Activated gamma-delta T cell treated with Interleukin-2 at 50 U/mL for 16 hours (primary cell): ENCODE data around the gene HYLS1.

Source experiments
- DNase-seq: peaks from one replicate; pipeline ENCODE4 v3.0.0-alpha.2; 2020

HYLS1 gene

DNA sequence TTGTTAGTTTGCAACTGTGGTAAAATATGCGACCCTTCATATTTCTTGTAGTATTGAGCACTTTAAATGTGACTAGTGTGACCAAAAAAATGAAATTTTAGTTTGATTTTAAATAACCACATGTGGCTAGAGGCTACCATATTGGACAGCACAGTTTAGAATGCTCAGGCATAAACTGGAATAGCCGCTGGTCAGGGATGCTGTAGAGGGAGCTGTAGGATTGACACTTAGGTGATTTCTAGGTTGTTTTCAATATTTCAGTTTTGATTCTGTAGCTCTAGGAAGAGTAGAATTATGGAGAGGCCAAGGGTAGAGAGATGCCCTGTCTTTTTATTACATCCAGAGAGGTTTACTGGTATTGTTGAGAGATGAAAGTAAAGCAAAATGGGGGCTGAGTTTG lies 47.6 kb downstream of the HYLS1 start:
- no peak for DNase-seq

- no peak for DNase-seq
These were observed 48.2 kb downstream of the HYLS1 start for GRCh38 chr11:125935618-125936199.

DNA sequence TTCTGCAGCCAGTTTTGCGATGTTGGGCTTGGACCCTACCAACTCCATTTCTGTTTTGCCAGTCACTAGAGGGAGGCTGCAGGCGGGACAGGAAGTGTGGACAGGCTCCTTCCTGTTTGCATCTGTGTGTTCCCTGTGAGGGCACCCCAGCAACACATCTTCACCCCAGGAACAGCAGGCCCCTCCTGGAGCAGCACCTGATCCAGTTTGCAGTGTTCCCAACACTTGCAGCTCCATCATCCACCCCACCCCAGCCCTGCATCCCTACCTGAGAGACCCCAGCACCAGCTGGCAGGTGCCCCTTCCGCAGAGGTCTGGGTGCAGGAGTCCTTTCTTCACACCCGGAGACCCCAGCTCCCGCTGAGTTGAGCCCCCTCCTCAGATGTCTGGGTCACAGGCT lies 51.0 kb downstream of the HYLS1 start:
- DNase-seq: no peak

DNA sequence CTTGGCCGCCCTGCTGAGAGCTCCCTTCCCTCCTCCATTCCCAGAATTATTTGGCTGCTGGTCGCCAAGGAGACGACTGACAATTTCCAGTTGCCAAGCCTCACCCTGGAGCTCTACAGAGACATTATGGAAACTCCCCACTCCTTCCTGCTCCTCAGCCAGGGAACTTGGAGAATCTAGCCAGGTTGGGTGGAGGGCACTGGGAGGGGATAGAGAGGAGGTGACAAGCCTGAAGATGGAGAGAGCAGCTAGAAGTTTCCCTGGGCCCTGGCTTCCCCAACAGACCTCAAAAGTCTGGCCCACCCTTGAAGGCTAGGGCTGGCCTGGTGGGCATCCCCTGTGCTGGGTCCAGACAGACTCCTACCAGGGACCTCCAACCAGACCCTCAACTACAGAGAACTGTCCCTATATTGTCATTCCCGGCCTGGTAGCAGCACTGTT lies 51.6 kb downstream of the HYLS1 start:
- DNase-seq: no peak

- DNase-seq: no peak
These were observed 52.7 kb downstream of the HYLS1 start for GRCh38 chr11:125940145-125940544.

- no peak for DNase-seq
These were observed 53.8 kb downstream of the HYLS1 start for GRCh38 chr11:125941267-125941618.

DNA sequence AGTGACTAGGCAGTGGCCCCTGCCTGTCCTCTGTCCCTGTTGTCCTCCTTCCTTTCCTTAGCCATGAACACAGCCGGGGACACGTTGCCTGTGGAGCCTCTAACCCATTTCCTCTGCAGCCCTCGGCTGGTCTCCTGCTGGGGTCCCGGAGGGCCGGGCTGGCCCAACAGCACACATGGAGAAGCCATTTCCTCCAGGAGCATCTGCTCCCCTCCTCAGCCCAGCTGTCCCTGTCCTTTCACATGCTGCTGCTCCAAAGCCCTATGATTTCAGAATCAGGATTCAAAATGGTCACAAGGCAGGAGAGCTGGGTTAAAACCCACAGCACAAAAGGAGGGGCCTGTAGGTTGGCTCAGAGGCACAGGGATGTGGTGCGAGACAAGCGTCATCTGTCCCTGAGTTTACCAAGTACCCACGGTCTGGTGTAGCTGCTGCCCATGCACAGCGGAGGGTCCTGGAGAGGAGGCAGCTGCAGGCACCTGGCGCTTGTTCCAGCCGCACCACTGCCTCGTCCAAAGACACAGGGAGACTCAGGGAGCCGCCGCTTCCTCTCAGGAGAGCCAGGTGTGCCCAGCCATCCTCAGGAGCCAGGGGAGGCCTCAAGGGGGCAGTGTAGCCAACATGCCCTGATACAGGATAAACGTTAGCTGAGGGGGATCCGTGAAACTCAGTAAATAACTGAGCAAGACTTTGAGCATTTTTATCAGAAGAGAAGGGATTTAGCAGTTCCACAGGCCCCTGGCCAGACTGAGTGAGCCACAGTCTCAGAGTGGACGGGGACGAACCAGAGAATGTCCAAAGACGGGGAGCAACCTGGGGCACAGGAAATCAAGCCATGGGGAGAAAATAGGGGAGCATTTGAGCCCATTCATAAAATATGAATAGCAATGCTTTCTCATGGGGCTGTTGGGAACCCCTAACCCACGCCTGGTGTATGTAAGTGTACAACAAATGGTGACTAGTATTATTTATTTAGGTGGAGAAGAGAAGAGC lies 54.4 kb downstream of the HYLS1 start:
- no peak for DNase-seq

- DNase-seq: no peak
These were observed 55.4 kb downstream of the HYLS1 start for GRCh38 chr11:125942771-125943428.

- DNase-seq: no peak
These were observed 56.3 kb downstream of the HYLS1 start for GRCh38 chr11:125943661-125944349.

GRCh38 chr11:125944350-125945010 lies 57.0 kb downstream of the HYLS1 start:
- no peak for DNase-seq

DNA sequence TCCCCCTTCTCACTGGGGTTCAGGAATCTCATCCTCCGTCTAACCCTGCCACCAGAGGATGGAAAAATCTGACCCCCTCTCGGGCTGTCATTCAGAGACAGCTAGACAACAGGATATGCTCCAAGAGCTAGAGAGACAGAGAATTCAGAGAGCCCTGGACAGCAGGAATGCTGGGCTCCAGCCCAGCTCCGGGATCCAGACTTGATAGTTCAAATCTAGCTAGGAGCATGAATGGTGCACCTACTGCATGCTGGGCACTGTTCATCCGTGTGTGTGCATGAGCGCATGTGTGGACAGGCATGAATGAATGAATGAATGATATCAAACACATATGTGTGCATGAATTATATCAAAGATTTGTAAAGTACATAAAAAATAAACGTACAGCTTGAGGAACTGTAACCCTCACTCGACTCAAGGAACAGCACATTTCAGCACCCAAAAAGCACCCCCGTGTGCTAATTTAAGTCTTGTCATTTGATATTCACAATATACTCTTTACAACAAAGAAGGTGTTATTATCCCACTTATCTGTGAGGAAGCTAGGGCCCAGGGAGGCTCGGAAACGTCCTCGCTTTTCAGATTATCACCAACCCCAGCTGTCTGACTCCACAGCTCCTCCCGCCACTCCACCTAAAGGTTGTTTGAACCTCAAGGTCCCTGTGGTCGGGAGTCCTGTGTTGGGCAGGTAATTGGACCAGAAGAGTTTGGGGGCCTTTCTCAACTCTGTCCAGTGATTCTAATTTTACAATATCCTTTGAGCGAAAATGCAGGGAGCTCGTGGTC lies 57.7 kb downstream of the HYLS1 start:
- DNase-seq: no peak

- DNase-seq: no peak
These were observed 58.5 kb downstream of the HYLS1 start, which contains the start of gene VSIG10L2 for GRCh38 chr11:125945797-125946520. VSIG10L2 (plus strand) TSS chr11:125946044; CDS start chr11:125946056, 12 bp downstream.

DNA sequence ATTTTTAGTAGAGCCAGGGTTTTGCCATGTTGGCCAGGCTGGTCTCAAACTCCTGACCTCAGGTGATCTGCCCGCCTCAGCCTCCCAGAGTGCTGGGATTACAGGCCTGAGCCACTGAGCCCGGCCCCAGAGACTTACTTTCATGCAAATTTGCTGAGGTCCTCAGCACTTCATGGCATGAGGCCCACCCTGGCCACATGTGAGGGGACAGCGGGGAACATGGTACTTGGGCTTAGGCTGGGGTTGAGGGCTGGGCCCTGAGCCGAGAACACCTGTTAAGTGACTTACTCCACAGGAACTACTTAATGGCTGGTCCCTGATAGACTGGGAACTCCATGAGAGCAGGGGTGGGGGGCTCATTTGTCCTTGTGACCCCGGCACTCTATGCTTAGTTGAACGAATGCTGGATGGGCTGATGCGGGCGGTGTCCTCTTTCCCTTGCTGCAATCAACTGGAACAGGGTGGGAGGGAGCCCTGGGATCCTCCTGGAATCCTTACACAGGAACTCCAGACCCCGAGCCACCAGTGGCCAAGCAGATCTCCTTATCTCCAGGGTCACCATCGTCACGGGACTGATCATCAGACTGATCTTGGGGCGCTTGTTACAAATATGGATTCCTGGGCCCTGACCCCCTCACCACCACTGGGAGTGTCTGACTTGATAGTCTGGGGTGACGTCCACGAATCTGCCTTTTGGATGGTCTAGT lies 59.4 kb downstream of the HYLS1 start:
- DNase-seq: no peak

- DNase-seq: no peak
These were observed 60.2 kb downstream of the HYLS1 start for GRCh38 chr11:125947419-125948277.

- DNase-seq: no peak
These were observed 61.0 kb downstream of the HYLS1 start for GRCh38 chr11:125948278-125949051.

GRCh38 chr11:125949271-125950177 lies 62.1 kb downstream of the HYLS1 start:
- no peak for DNase-seq

DNA sequence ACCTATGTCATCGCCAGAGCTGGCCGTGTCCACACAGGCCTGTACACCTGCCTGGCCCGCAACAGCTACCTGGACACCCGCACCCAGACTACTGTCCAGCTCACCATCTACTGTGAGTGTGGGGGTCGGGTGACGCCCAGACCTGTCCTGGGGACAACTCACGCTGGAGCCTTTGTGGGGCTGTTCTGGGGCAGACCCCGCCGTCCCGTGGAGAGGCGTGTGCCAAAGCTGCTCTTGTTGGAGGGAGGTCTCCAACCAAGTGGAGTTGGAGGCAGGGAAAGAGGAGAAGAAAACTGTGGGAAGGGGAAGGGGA lies 62.7 kb downstream of the HYLS1 start:
- DNase-seq: no peak
